ENCODE results near the gene CCDC138.

GRCh38 chr2:108921096-108922030, 134.8 kb downstream of the CCDC138 start:
- TF ChIP-seq GATA2 (IDR thresholded peaks at IDR 0.05; ENCODE audit: low read depth, low read length) (no peak), GATA3 (IDR thresholded peaks at IDR 0.05; ENCODE audit: low read depth, low read length) (no peak)
